ENCODE results near the gene EFNB2.

The EFNB2 gene

DNA sequence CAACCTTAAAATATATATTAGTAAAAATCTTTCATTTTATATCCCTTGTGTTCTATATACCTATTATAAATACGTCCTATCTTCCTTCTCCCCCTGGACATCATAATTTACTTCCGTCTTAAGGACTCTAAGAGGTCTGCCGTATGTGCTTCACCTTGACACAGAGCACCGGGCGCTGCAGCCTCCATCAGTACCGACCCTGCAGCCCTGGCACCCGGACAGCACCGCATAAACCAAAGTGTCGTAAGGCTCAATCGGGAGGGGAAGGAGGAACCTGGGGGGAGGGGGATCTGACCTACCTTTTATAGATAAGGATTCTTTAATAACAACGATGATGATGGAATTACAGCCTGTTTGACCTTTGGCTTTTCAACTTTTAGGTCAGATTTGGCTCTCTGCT is 44.0 kb downstream of the EFNB2 start:
- no peak for DNase-seq (ENCODE audit: low read depth, low spot score)
- no peak overlapping the region for H3K4me3 ChIP-seq (ENCODE audit: low read length)

DNA sequence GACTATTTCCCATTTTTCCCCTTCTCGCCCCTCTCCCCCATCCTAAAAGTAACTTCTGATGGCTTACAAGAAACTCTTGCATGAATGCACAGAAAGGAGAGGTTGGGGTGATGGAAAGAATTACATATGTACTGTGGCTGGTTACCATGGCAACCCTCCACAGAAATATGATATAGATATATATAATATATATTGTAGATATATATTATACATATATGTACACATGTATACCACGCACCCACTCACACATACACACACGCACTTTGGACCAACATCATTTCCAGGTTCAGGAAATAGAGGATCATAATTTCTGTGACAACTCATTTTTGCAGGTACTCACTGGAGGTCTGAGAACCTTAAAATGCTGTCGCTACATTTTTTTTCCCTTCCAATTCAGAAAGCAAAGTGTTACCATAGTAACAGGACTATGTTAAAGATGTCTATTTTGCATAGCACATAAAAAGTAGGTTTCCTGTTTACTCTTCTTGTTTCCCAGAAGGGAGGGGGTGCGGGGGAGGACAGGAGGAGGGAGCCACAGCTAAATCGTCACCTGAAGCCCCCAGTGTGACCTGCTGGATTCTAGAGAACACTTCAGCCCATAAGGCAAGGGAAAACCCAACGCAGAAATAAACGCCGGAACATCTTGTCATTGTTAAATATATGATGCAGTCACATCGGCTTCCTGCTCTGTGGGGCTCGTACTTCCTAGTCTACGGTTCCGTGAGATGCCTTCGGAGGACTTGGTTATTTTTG is 44.7 kb downstream of the EFNB2 start:
- H3K4me3 ChIP-seq (ENCODE audit: low read length): no peak overlapping the region
- no peak for DNase-seq (ENCODE audit: low read depth, low spot score)

DNA sequence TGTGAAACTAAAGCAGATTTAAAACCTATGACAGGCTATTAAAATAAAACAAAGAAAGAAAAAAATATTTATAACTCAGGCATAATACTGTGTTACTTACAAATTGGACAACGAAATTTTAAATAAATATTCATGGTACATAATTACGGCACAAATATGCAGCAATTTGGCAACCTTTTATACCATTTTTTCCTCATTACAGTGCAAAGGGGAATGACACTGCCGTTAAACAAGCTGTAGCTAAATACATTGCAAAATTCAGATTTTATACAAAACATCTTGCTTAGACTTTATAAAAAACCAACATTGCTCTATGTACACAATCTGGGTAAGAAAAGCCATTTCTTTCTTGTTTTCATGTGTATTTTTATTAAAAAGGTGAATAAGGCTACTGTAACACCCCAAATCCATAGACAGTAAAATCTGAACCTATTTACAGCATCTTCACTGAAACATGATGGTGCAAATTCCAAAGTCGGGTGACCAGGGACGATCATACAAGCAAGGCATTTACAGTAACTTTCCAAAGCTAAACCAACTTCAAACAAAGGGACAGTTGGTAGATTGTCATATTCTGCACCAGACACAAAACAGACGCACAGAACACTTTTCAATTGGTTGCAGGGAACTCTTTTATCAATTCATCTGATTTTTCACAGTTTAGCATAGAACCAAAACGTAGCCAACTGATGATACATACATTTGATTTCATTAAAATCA is 45.5 kb downstream of the EFNB2 start:
- DNase-seq (ENCODE audit: low read depth, low spot score): no peak
- no peak overlapping the region for H3K4me3 ChIP-seq (ENCODE audit: low read length)

GRCh38 chr13:106488686-106489085 is 46.8 kb downstream of the EFNB2 start:
- no peak overlapping the region for H3K4me3 ChIP-seq (ENCODE audit: low read length)
- DNase-seq (ENCODE audit: low read depth, low spot score): no peak

DNA sequence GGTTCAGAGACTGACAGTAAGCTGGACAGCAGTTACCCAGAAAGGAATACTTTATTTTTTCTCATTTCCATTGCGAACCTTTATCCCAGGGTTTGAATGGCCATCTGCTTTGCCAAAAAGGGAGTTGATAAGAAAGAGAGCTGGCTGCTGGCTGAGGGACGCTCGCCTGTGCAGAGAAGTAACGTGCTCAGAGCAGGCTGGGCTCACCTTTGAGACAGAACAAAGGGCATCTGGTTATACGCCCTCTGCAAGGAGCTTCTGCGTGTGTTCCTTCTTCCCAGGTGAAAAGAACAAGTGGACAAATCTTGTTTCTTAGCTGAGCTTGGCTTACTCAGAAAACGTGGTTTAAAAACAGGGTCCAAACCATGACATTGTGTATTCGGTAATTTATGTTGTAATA is 47.4 kb downstream of the EFNB2 start:
- H3K4me3 ChIP-seq (ENCODE audit: low read length): no peak overlapping the region
- DNase-seq (ENCODE audit: low read depth, low spot score): no peak

- no peak for DNase-seq (ENCODE audit: low read depth, low spot score)
- no peak overlapping the region for H3K4me3 ChIP-seq (ENCODE audit: low read length)
Observed at GRCh38 chr13:106487129-106487528, 48.3 kb downstream of the EFNB2 start.

DNA sequence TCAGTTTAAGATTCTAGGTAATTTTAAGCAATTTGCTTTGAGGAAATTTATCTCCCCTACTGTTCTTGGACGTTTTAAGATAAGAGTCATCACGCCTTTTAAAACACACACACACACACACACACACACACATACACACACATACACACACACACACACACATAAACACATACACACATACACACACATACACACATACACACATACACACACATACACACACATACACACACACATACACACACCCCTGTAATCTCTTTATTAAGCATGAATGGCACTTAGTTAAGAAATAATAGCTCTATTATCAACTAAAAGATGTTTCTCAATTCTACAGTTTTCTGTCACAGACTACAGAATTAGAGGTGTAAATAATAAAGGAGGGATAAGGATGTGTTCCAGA is 49.2 kb downstream of the EFNB2 start:
- no peak for DNase-seq (ENCODE audit: low read depth, low spot score)
- H3K4me3 ChIP-seq (ENCODE audit: low read length): no peak overlapping the region

- no peak for DNase-seq (ENCODE audit: low read depth, low spot score)
- H3K4me3 ChIP-seq (ENCODE audit: low read length): no peak overlapping the region
Observed at GRCh38 chr13:106484537-106485193, 50.8 kb downstream of the EFNB2 start.

DNA sequence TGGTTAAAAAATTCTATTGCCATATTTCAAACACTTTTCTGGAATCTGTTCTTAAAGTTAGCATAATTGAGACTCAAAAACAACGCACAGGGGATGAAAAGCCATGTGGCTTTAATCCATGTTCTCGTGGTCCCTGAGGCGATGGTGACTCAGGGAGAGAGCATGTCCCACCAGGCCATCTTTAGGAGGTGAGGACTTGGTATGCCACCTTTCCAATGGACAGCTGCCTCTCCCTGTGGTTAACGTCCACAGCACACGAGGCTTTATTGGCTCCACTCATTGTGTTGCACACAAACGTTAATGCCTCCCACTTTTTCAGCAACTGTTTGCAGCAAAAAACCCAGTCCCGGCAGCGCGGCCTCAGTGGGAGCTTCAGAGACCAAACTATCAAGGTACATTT is 51.4 kb downstream of the EFNB2 start:
- DNase-seq (ENCODE audit: low read depth, low spot score): no peak
- H3K4me3 ChIP-seq (ENCODE audit: low read length): no peak overlapping the region

DNA sequence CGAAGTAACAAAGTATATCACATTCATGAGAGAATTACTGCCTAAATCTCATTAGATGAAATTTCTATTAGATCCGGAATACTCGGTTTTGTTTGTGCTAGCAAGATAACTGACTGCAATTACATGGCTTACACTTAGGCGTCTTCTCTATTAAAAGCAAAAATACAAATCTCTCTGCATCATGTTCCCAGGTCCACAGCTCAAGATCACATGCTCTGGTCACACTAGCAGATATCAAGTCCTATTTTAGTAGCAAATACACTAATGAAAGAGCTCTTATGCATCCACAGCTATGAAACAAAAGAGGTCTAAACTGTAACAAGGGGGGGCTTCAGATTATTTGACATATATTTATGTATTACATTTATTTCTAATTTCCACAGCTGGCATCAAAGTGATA is 53.5 kb downstream of the EFNB2 start:
- H3K4me3 ChIP-seq (ENCODE audit: low read length): no peak overlapping the region
- DNase-seq (ENCODE audit: low read depth, low spot score): no peak

GRCh38 chr13:106480351-106480910 is 55.0 kb downstream of the EFNB2 start:
- H3K4me3 ChIP-seq (ENCODE audit: low read length): no peak overlapping the region
- DNase-seq (ENCODE audit: low read depth, low spot score): no peak

DNA sequence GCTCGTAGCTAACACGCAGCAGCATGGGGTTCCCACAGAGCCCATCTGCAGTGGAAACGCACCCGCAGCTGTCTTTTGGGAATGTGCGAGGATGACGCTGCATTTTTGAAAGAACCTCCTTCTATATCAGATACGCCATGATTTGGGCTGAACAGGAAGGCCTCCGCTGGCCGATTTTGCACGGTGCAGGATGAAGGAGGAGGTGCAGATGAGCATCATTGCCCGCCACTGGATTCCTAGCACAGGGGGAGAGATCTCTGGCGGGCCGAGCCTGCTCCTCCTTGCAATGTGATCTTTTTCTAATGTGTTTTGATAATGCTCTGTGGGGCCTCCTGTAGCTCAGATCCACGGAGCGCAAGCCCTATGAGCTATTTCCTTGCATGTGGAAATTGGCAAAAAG is 55.5 kb downstream of the EFNB2 start:
- no peak for DNase-seq (ENCODE audit: low read depth, low spot score)
- no peak overlapping the region for H3K4me3 ChIP-seq (ENCODE audit: low read length)

- no peak overlapping the region for H3K4me3 ChIP-seq (ENCODE audit: low read length)
- no peak for DNase-seq (ENCODE audit: low read depth, low spot score)
Observed at GRCh38 chr13:106478116-106478515, 57.3 kb downstream of the EFNB2 start.

GRCh38 chr13:106477303-106477702 is 58.2 kb downstream of the EFNB2 start:
- no peak overlapping the region for H3K4me3 ChIP-seq (ENCODE audit: low read length)
- no peak for DNase-seq (ENCODE audit: low read depth, low spot score)

DNA sequence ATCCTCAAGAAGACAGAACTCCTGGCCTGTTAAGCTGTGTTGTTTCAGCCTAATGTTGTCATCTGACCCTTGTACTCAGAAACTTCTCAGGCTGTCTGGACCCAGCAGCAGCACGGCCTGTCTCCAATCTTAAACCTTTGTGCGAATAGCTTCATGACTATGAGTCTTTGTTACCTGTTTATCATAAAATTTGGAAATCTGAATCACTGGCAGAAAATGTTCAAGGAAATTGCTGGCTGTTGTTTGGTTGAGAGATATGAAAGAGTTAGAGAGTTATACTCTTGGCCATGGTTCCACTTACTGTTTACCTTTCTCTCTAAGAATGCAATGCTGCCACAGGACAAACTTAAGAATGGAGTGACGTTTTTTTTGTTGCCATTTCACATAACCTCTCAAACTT is 59.6 kb downstream of the EFNB2 start:
- no peak overlapping the region for H3K4me3 ChIP-seq (ENCODE audit: low read length)
- no peak for DNase-seq (ENCODE audit: low read depth, low spot score)

DNA sequence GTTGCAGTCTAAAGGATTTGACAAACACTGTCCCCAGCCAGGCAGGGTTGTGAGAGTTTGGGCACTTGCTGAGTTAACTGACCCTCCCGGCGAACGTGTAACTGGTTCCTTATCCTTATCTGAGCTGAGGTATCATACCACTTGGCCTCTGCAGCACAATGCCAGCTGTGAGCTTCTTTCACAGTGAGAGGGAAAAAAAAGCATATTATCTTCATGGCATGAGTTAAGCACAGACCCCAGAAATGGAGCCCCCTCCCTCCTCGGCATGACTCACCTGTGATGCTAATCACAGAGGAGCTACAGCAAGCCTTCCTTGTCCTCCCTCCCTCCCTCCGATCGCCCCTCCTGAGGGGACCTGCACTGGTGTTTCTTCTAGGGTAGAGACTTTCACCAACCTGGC is 60.5 kb downstream of the EFNB2 start:
- H3K4me3 ChIP-seq (ENCODE audit: low read length): no peak overlapping the region
- DNase-seq (ENCODE audit: low read depth, low spot score): no peak

- no peak overlapping the region for H3K4me3 ChIP-seq (ENCODE audit: low read length)
- no peak for DNase-seq (ENCODE audit: low read depth, low spot score)
Observed at GRCh38 chr13:106473154-106473553, 62.3 kb downstream of the EFNB2 start.

DNA sequence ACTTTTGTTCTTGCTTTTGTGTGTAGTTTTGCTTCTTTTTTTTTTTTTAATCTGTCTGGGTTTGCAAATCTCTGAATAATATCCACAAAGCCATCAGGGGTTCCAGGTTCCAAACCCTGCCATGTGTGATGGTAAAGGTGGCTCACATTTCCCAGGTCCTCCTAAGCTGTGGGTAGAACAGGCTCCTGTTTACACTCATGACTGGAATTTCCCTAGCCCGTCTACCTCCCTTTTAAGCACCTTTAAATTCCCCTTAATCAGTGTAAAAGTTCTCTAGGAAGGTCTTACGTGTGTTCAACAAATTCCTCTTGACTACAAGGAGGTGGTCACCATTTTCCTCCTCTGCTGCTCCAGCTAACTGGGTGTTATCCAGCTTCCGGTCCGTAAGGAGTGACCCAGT is 62.8 kb downstream of the EFNB2 start:
- DNase-seq (ENCODE audit: low read depth, low spot score): no peak
- H3K4me3 ChIP-seq (ENCODE audit: low read length): no peak overlapping the region

DNA sequence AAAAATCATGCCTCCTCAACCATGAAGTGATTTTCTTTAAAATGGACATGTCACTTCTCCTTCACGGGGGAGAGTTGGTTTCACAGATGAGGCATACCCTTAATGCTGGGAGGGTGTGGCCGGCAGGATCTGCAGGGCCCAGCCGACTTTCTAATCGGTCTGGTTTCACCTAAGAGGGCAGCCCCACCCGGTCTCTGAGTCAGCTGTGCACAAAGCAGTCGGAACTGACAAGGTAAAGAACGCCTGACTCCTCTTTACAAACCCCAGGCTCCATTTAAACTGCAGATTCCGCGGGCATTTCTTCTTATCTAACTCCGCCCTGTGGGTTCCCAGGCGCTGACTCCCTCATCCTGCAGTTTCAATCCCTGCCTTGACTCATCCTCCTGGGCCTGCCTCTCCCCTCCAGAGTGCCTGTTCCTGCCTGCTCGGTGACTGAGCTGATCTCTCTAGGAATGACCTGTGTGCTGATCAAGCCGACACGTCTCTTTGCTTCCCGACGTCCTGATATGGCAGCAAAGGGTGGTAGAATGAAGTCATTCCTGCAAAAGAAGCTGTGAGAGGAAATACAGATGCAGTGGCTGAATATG is 63.4 kb downstream of the EFNB2 start:
- no peak for DNase-seq (ENCODE audit: low read depth, low spot score)
- no peak overlapping the region for H3K4me3 ChIP-seq (ENCODE audit: low read length)

- H3K4me3 ChIP-seq (ENCODE audit: low read length): no peak overlapping the region
Observed at GRCh38 chr13:106470576-106470975, 64.9 kb downstream of the EFNB2 start.

More at GRCh38 chr13:106470576-106470975, 64.9 kb downstream of the EFNB2 start:
- DNase-seq (ENCODE audit: low read depth, low spot score): no peak

All from Jurkat, Clone E6-1 (cell line).